HFF-Myc (cell line): Measurements from ENCODE around the gene ERG.

Source experiments
- DNase-seq: peaks from one replicate; pipeline ENCODE4 v3.0.0-alpha.2; 2011; ENCODE audit warnings: low read depth; ENCODE audit errors: extremely low read depth
- H3K4me3 ChIP-seq: replicated peaks from 2 replicates; pipeline ENCODE4 v1.5.1; 2011; ENCODE audit warnings: low read depth, mild to moderate bottlenecking, control low read depth, low read length
- CTCF ChIP-seq: IDR thresholded peaks from 2 replicates; pipeline ENCODE4 v1.5.1; 2012; ENCODE audit warnings: mild to moderate bottlenecking, low read depth, low read length, control low read depth; ENCODE audit errors: missing control alignments

The ERG gene

GRCh38 chr21:38503583-38503982, 5.3 kb upstream of the ERG start:
- DNase-seq: peak; percentile 4
- no peak overlapping the region for H3K4me3 ChIP-seq
- no peak for TF ChIP-seq CTCF

GRCh38 chr21:38500073-38500472, 1.8 kb upstream of the ERG start:
- TF ChIP-seq CTCF: no peak
- DNase-seq: no peak
- H3K4me3 ChIP-seq: no peak overlapping the region

- no peak for DNase-seq
- H3K4me3 ChIP-seq: no peak overlapping the region
- no peak for TF ChIP-seq CTCF
These were observed 1.0 kb upstream of the ERG start for GRCh38 chr21:38499296-38499695.

GRCh38 chr21:38496224-38496623, 2.1 kb downstream of the ERG start:
- DNase-seq: no peak
- H3K4me3 ChIP-seq: no peak overlapping the region
- no peak for TF ChIP-seq CTCF

GRCh38 chr21:38495696-38496095, 2.6 kb downstream of the ERG start:
- no peak for TF ChIP-seq CTCF
- no peak for DNase-seq
- no peak overlapping the region for H3K4me3 ChIP-seq

- no peak overlapping the region for H3K4me3 ChIP-seq
- no peak for TF ChIP-seq CTCF
- DNase-seq: no peak
These were observed 3.0 kb downstream of the ERG start for GRCh38 chr21:38495242-38495641.

- H3K4me3 ChIP-seq: no peak overlapping the region
- TF ChIP-seq CTCF: no peak
- no peak for DNase-seq
These were observed 3.6 kb downstream of the ERG start for GRCh38 chr21:38494703-38495102.
